HepG2 (cell line): ENCODE data around the gene NFATC2. TPM values are rescaled to one million over a fixed set of nuclear protein-coding genes. Genes with fewer than 3 reads are reported as not detected.

Source experiments
- ATAC-seq: fragments of 200-7000 bp; cut with Tn5 transposase; 3 replicates; pipeline ENCODE4 v1.9.1; 2020; ENCODE audit warnings: mild to moderate bottlenecking, moderate library complexity
- BruUV-seq: library from RNA; stranded (reverse); fragments of 400-500 nt; replicated peaks from 2 replicates; lab custom pipeline; 2021; lab: Mats Ljungman, UMichigan
- CTCF ChIA-PET: fragments of 300-600 bp; formaldehyde crosslinking; extraction: SDS; loops from one replicate; lab custom pipeline; 2021; ENCODE audit warnings: low total read pairs, inconsistent platforms, low intra/inter-chr PET ratio; lab: Yijun Ruan, JAX
- POLR2A ChIA-PET: fragments of 350-600 bp; sonication (Branson Sonifier 250); formaldehyde crosslinking; loops from one replicate; lab custom pipeline; 2020; ENCODE audit warnings: antibody characterized with exemption, inconsistent platforms; lab: Yijun Ruan, JAX
- DNase-seq: peaks from one replicate; pipeline ENCODE4 v3.0.0-alpha.2; 2015; ENCODE audit warnings: low spot score
- FAIRE-seq: peaks from 3 replicates; lab custom pipeline; 2011; peaks lifted over from hg19 to GRCh38; lab: Jason Lieb, UNC
- H2AFZ ChIP-seq: one replicate; pipeline ENCODE4 v1.6.1; 2011; ENCODE audit warnings: low read length, inconsistent platforms
- H3K27ac ChIP-seq: fragments of 300-600 bp; 3 replicates; pipeline ENCODE4 v1.8.0; 2011; ENCODE audit warnings: mixed run types, mild to moderate bottlenecking, mixed read lengths, low read length, inconsistent platforms; ENCODE audit not compliant: insufficient read depth; ENCODE audit errors: extremely low read length
- H3K27me3 ChIP-seq, 2 experiments: fragments of 200-600 bp in 1 of 2; 2 replicates in 1 of 2; 3 replicates in 1 of 2; pipeline versions ENCODE4 v1.6.0 to v1.8.0; 2011; ENCODE audit warnings: low read length in 2 of 2, mild to moderate bottlenecking in 2 of 2, moderate library complexity in 2 of 2, inconsistent platforms in 1 of 2; ENCODE audit not compliant: insufficient read depth in 2 of 2, control insufficient read depth in 1 of 2
- H3K36me3 ChIP-seq, 2 experiments: fragments of 200-600 bp in 1 of 2; replicated peaks in 1 of 2; 2 replicates in 1 of 2; 3 replicates in 1 of 2; pipeline versions ENCODE4 v1.5.1 to v1.8.0; 2011; ENCODE audit warnings: low read length in 2 of 2, inconsistent platforms in 1 of 2; ENCODE audit not compliant: insufficient read depth in 2 of 2, control insufficient read depth in 1 of 2
- H3K4me1 ChIP-seq: 2 replicates; pipeline ENCODE4 v1.5.1; 2012; ENCODE audit warnings: low read length, inconsistent platforms; ENCODE audit not compliant: insufficient read depth
- H3K4me2 ChIP-seq: 2 replicates; pipeline ENCODE4 v1.6.0; 2011; ENCODE audit warnings: low read depth, low read length, inconsistent platforms
- H3K4me3 ChIP-seq, 3 experiments: fragments of 200-600 bp in 1 of 3; sonication (generic), shearing (Covaris generic) in 1 of 3; replicated peaks in 1 of 3; 2 replicates each; pipeline ENCODE4 v1.5.1; 2011 to 2016; ENCODE audit warnings: low read length in 3 of 3, inconsistent platforms in 2 of 3, low read depth in 2 of 3, mild to moderate bottlenecking in 2 of 3, control low read depth in 1 of 3, mixed read lengths in 1 of 3; ENCODE audit not compliant: insufficient read depth in 1 of 3
- H3K79me2 ChIP-seq: one replicate; pipeline ENCODE4 v1.6.1; 2011; ENCODE audit warnings: low read length, inconsistent platforms; ENCODE audit not compliant: insufficient read depth
- H3K9ac ChIP-seq: 2 replicates; pipeline ENCODE4 v1.6.0; 2011; ENCODE audit warnings: mild to moderate bottlenecking, low read depth, low read length, inconsistent platforms; ENCODE audit not compliant: insufficient read depth
- H3K9me3 ChIP-seq: 2 replicates; pipeline ENCODE4 v1.5.1; 2012; ENCODE audit warnings: mild to moderate bottlenecking, low read length
- H4K20me1 ChIP-seq: 2 replicates; pipeline ENCODE4 v1.6.0; 2011; ENCODE audit warnings: inconsistent platforms, mild to moderate bottlenecking, low read length, moderate library complexity; ENCODE audit not compliant: insufficient read depth
- ATAD3A ChIP-seq: sonication (generic); formaldehyde crosslinking; IDR thresholded peaks from 2 replicates; pipeline ENCODE4 v1.4.0; 2020; ENCODE audit warnings: missing genetic modification reagents
- CENPBD1 ChIP-seq: sonication (generic); formaldehyde crosslinking; IDR thresholded peaks from 2 replicates; pipeline ENCODE4 v1.8.0; 2022; ENCODE audit warnings: missing genetic modification reagents, low read depth, mild to moderate bottlenecking, borderline replicate concordance
- CHD2 ChIP-seq: IDR thresholded peaks from 2 replicates; pipeline ENCODE4 v1.6.1; 2011; ENCODE audit warnings: low read depth, low read length, improper control_type of control experiment
- HOXD1 ChIP-seq: sonication (generic); formaldehyde crosslinking; IDR thresholded peaks from 2 replicates; pipeline ENCODE4 v1.5.0; 2020; ENCODE audit warnings: missing genetic modification reagents
- KDM5B ChIP-seq: sonication (generic); formaldehyde crosslinking; IDR thresholded peaks from 2 replicates; pipeline ENCODE4 v1.4.0; 2020; ENCODE audit warnings: missing genetic modification reagents, mild to moderate bottlenecking, borderline replicate concordance
- TBP ChIP-seq: sonication (generic); formaldehyde crosslinking; IDR thresholded peaks from 2 replicates; pipeline ENCODE4 v1.5.0; 2020; ENCODE audit warnings: missing genetic modification reagents
- ZBED4 ChIP-seq: sonication (generic); formaldehyde crosslinking; IDR thresholded peaks from 2 replicates; pipeline ENCODE4 v1.4.0; 2020; ENCODE audit warnings: missing genetic modification reagents, borderline replicate concordance
- ZFP90 ChIP-seq: sonication (generic); formaldehyde crosslinking; IDR thresholded peaks from 2 replicates; pipeline ENCODE4 v1.8.0; 2022; ENCODE audit warnings: missing genetic modification reagents, mild to moderate bottlenecking, inconsistent platforms, borderline replicate concordance
- ZNF720 ChIP-seq: sonication (generic); formaldehyde crosslinking; IDR thresholded peaks from 2 replicates; pipeline ENCODE4 v1.4.0; 2020; ENCODE audit warnings: missing genetic modification reagents
- ZNF737 ChIP-seq: sonication (generic); formaldehyde crosslinking; IDR thresholded peaks from 2 replicates; pipeline ENCODE4 v1.5.0; 2020; ENCODE audit warnings: missing genetic modification reagents, mild to moderate bottlenecking, borderline replicate concordance
- ZNF83 ChIP-seq: sonication (generic); formaldehyde crosslinking; IDR thresholded peaks from 2 replicates; pipeline ENCODE4 v1.4.0; 2020; ENCODE audit warnings: missing genetic modification reagents, mild to moderate bottlenecking, borderline replicate concordance
- WGBS: methylation state at CpG from one replicate; pipeline ENCODE4 v1.1.6; 2017; ENCODE audit warnings: low lambda C conversion rate; 5-methylcytosine and 5-hydroxymethylcytosine counted together
- in situ Hi-C: cut with HindIII; loops from 2 replicates; pipeline ENCODE4 v1.10.0; 2017; ENCODE audit warnings: low pct_unique_long_range_greater_than_20kb; ENCODE audit not compliant: extremely low pct_ligation_motif_present
- intact Hi-C: fragments of 100-400 bp; cut with micrococcal nuclease; formaldehyde crosslinking; loops from one replicate; pipeline ENCODE4 v1.10.0; 2022; ENCODE audit not compliant: unreplicated experiment
- polyA plus RNA-seq, 8 experiments: library from polyadenylated mRNA; depleted of rRNA in 3 of 8; stranded (reverse) in 7 of 8; unstranded in 1 of 8; fragments of >200 nt; fragmentation: Illumina TruSeq in 4 of 8; extraction: Trizol in 4 of 8; gene quantifications; 2 replicates each; pipeline versions ENCODE4 v1.2.1 to v1.2.3, GENCODE V29; 2011 to 2016; ENCODE audit warnings: low read depth in 4 of 8, missing spikeins in 1 of 8, mixed read lengths in 1 of 8; ENCODE audit not compliant: insufficient read depth in 1 of 8
- total RNA-seq, 5 experiments: library from RNA; depleted of rRNA; stranded (reverse); fragments of >200 nt; fragmentation: Illumina TruSeq; extraction: Trizol; gene quantifications; 2 replicates each; pipeline ENCODE4 v1.2.3, GENCODE V29; 2016; ENCODE audit warnings: low read depth in 1 of 5

NFATC2 gene
- total and polyA plus RNA-seq, 2 of the 13 experiments (the other 11 are each of a cell fraction or from before 2014, with no cell fraction given): 1.9 to 3.3 TPM

GRCh38 chr20:51377132-51377531, 165.4 kb downstream of the NFATC2 start:
- 72% methylated on average over 8 of the region's 8 CpGs for WGBS
- FAIRE-seq (no peak), DNase-seq (no peak), ATAC-seq (no peak)
- POLR2A ChIA-PET: no interaction called here
- CTCF ChIA-PET: no interaction called here
- H3K79me2 ChIP-seq: no peaks in the 10 kb centered on the region
- H3K36me3 ChIP-seq: no peaks in the 10 kb centered on the region
- no peak overlapping the region for H3K27ac ChIP-seq
- H3K4me3 ChIP-seq: no peak overlapping the region
- TF ChIP-seq ZNF720 (CRISPR knock-in tag) (no peak), KDM5B (no peak), ZNF737 (CRISPR knock-in tag) (no peak), ZFP90 (no peak), HOXD1 (no peak), ATAD3A (CRISPR knock-in tag) (no peak)
- no peak overlapping the region for H2AFZ ChIP-seq
- BruUV-seq: no TSS peak
- intact Hi-C loops (no loop called here), in situ Hi-C loops (no loop called here)
- H3K4me2 ChIP-seq: no peak overlapping the region
- no peaks in the 10 kb centered on the region for H3K4me1 ChIP-seq
- no peak overlapping the region for H3K9ac ChIP-seq
- H3K27me3 ChIP-seq: peaks cover 0 to 9% of the 10 kb centered on the region in 2 experiments; a peak in 1 of 5 replicates
- H4K20me1 ChIP-seq: no peaks in the 10 kb centered on the region
- H3K9me3 ChIP-seq: no peaks in the 10 kb centered on the region

GRCh38 chr20:51376111-51376510, 166.4 kb downstream of the NFATC2 start:
- ChIA-PET POLR2A (no interaction called here), CTCF (interaction anchor here (2.2 kb wide), 1 partner anchor 248 kb away, joined by 5 read pairs; no protein-coding TSS in a partner anchor)
- in situ Hi-C loops (no loop called here), intact Hi-C loops (no loop called here)
- no peak overlapping the region for H2AFZ ChIP-seq
- WGBS: 1% methylated on average over 4 of the region's 4 CpGs
- no peaks in the 10 kb centered on the region for H3K79me2 ChIP-seq
- H3K9ac ChIP-seq: no peak overlapping the region
- H3K9me3 ChIP-seq: no peaks in the 10 kb centered on the region
- H3K4me2 ChIP-seq: no peak overlapping the region
- no TSS peak for BruUV-seq
- FAIRE-seq (no peak), DNase-seq (no peak), ATAC-seq (no peak)
- no peaks in the 10 kb centered on the region for H3K4me1 ChIP-seq
- TF ChIP-seq ZNF83 (CRISPR knock-in tag) (no peak), TBP (CRISPR knock-in tag) (no peak), ZBED4 (CRISPR knock-in tag) (no peak), CHD2 (peak; percentile 23; the same call in 1 of the 2 replicates), CENPBD1 (no peak)
- no peaks in the 10 kb centered on the region for H4K20me1 ChIP-seq
- H3K27ac ChIP-seq: no peak overlapping the region
- no peak overlapping the region for H3K4me3 ChIP-seq
- peaks cover 0 to 13% of the 10 kb centered on the region in 2 experiments; a peak in 1 of 5 replicates for H3K27me3 ChIP-seq
- H3K36me3 ChIP-seq: no peaks in the 10 kb centered on the region
